Kidney epithelial cell (primary cell): ENCODE data around the gene SKA3. TPM values are rescaled to one million over a fixed set of nuclear protein-coding genes. Genes with fewer than 3 reads are reported as not detected.

Source experiments
- DNase-seq: peaks from one replicate; pipeline ENCODE4 v3.0.0-alpha.2; 2010; ENCODE audit warnings: low read depth
- H3K27me3 ChIP-seq: 2 replicates; pipeline ENCODE4 v1.6.0; 2011; ENCODE audit warnings: low read length; ENCODE audit not compliant: control insufficient read depth, insufficient read depth
- H3K36me3 ChIP-seq: 2 replicates; pipeline ENCODE4 v1.5.1; 2011; ENCODE audit warnings: low read length; ENCODE audit not compliant: control insufficient read depth, insufficient read depth
- H3K4me3 ChIP-seq: 2 replicates; pipeline ENCODE4 v1.5.1; 2011; ENCODE audit warnings: low read depth, mild to moderate bottlenecking, control low read depth, low read length
- total RNA-seq: library from RNA; depleted of rRNA; stranded (reverse); fragments of >200 nt; gene quantifications from 2 replicates; pipeline ENCODE4 v1.2.3, GENCODE V29; 2015
- TF ChIP-seq, protein P1 (sequence below): IDR thresholded peaks from 2 replicates; pipeline ENCODE4 v1.5.1; 2011; ENCODE audit warnings: mild to moderate bottlenecking, moderate library complexity, low read length, control low read depth, inconsistent platforms; ENCODE audit not compliant: insufficient read depth, poor library complexity, severe bottlenecking

The SKA3 gene
- total RNA-seq, 1 donor from 2014 or later: 5.8 TPM

GRCh38 chr13:21152251-21152899 is 24.0 kb downstream of the SKA3 start:
- TF ChIP-seq, protein P1, sequence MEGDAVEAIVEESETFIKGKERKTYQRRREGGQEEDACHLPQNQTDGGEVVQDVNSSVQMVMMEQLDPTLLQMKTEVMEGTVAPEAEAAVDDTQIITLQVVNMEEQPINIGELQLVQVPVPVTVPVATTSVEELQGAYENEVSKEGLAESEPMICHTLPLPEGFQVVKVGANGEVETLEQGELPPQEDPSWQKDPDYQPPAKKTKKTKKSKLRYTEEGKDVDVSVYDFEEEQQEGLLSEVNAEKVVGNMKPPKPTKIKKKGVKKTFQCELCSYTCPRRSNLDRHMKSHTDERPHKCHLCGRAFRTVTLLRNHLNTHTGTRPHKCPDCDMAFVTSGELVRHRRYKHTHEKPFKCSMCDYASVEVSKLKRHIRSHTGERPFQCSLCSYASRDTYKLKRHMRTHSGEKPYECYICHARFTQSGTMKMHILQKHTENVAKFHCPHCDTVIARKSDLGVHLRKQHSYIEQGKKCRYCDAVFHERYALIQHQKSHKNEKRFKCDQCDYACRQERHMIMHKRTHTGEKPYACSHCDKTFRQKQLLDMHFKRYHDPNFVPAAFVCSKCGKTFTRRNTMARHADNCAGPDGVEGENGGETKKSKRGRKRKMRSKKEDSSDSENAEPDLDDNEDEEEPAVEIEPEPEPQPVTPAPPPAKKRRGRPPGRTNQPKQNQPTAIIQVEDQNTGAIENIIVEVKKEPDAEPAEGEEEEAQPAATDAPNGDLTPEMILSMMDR: no peak
- no peak for DNase-seq
- H3K36me3 ChIP-seq: peaks cover 1% of the 10 kb centered on the region
- H3K4me3 ChIP-seq: no peak overlapping the region
- H3K27me3 ChIP-seq: no peaks in the 10 kb centered on the region

- TF ChIP-seq, protein P1: no peak
- H3K27me3 ChIP-seq: no peaks in the 10 kb centered on the region
Observed at GRCh38 chr13:21150013-21150412, 26.3 kb downstream of the SKA3 start.

DNA sequence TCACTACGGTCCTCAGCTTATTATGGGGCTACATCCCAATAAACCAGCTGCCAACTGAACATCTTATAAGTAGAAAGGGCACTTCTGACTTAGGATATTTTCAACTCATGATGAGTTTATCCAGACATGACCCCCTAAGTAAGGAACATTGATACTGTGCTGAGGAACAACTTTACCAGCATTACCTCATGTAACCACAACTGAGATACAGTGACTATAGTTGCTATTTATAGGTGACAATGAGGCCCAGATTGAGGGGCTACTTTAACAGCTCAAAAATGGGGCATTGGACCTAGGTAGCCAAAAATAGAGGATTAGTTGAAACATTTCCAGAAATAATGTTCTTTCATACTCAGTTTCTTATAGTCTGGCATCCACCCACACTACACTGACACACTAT is 26.8 kb downstream of the SKA3 start:
- Histone ChIP-seq H3K36me3 (peaks cover 1% of the 10 kb centered on the region), H3K4me3 (no peak overlapping the region), H3K27me3 (no peaks in the 10 kb centered on the region)
- DNase-seq: no peak
- TF ChIP-seq, protein P1: no peak

More at GRCh38 chr13:21150013-21150412, 26.3 kb downstream of the SKA3 start:
- Histone ChIP-seq H3K36me3 (peaks cover 1% of the 10 kb centered on the region), H3K4me3 (no peak overlapping the region)
- no peak for DNase-seq

DNA sequence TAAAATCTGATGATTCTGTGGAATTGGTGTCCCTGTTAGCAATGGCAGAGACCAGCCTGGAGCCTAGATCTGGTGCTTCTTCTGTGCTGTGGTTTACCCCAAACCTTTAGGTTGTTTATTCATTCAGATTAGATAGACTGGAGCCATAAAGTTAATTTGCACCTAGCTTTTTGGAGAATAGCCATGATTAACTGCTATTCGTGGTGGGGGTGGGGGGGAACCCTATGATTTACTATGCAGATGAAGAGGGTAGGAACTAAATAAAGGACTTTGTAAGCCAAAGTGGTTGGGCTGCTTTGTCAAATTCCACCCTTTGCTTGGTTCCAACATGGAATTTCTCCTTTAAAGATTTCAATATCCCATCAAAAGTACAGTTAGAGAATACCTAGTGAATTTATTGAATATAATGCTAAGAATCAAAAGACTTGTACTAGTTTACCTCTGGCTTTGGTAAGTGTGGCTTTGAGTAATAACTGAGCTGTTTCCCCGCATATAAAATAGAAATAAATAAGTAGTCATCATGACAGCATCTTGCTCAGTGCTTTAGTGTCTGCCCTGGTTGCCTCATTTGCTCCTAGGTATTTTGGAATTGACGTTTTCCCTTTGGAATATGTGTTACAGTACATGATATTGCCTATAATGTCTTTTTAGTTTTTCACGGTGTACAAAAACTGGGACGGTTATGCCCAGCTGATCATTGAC is 27.6 kb downstream of the SKA3 start:
- TF ChIP-seq, protein P1: no peak
- H3K27me3 ChIP-seq: no peaks in the 10 kb centered on the region
- H3K4me3 ChIP-seq: no peak overlapping the region
- DNase-seq: no peak
- peaks cover 1% of the 10 kb centered on the region for H3K36me3 ChIP-seq

DNA sequence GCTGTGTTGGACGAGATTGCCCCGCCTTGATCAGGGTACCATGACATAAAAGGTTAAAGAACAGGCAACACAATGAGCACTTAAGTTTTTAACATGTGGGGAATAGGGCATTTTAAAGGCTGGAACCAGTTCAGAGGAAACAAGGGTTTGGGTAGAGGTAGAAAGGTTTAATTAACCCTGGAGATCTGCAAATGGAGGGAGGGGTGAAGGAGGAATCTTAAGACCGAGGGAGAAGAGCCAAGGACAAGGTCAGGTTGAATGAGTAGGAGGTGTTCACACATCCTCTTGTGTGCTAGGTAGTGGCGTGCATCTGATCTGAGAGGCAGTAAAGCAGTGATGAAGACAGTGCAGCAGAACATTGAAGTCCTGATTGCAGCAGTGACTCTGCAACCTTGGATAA is 28.5 kb downstream of the SKA3 start:
- TF ChIP-seq, protein P1: no peak
- no peaks in the 10 kb centered on the region for H3K27me3 ChIP-seq
- H3K4me3 ChIP-seq: no peak overlapping the region
- no peak for DNase-seq
- peaks cover 1% of the 10 kb centered on the region for H3K36me3 ChIP-seq
